GM19324 (cell line): ENCODE measurements around the gene AFMID.
"Not testable (repeated sequence)": the region's sequence is repeated elsewhere in the genome, so short reads cannot be mapped to it uniquely, and the experiment has no call there.

Experiments used
- ATAC-seq: cut with Tn5 transposase; IDR thresholded peaks from one replicate; pipeline ENCODE4 v1.9.1; 2021; ENCODE audit warnings: mild to moderate bottlenecking, moderate library complexity; ENCODE audit not compliant: unreplicated experiment, low FRiP score

AFMID gene, protein sequence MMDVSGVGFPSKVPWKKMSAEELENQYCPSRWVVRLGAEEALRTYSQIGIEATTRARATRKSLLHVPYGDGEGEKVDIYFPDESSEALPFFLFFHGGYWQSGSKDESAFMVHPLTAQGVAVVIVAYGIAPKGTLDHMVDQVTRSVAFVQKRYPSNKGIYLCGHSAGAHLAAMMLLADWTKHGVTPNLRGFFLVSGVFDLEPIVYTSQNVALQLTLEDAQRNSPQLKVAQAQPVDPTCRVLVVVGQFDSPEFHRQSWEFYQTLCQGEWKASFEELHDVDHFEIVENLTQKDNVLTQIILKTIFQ

DNA sequence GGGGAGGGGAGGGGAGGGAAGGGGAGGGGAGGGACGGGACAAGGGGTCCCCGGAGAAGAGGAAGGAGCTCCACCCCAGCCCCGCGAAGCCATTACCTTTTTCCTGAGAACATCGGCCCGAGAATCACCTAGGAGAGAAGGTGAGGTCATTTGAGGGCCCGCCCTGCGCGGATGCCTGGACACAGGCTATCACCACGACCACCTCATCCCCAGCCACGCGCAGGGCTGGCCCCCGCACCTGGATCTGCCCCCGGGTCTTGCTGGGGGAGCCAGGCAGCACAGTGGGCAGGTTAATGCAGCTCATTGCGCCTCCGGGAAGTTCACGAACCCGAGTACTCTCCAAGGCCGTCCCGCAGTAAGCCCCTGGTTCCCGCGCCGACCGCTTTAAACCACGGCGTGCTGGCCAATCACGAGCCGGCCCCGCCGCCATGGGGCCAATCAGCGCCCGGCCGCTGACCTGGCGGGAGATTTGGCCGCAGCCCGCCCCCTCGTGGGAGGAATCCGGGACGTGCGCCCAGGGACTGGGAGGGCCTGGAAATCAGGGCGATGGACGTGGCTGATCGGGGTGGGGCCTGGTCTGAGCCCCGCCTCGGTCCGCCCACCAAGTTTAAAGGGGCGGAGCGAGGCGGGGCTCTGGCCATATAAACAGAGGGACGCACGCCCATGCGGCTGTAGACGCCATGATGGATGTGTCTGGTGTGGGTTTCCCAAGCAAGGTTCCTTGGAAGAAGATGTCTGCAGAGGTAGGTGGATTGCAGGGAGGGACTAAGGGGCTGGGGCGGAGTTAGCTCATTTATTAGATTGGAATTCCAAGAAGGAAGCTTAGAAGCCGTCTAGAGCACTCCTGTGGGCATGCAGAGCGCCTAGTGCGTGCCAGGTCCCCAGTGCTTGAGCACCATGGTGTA lies at the start of gene AFMID, which contains the start of gene TK1:
TSS of gene AFMID (plus strand) at position 671 of the 904 bp plus-strand sequence. CDS start at position 680, 9 bp downstream.
TSS of gene TK1 (minus strand) at position 361 of the 904 bp plus-strand sequence. CDS start at position 303, 58 bp downstream.
- peak; percentile 89 for ATAC-seq

GRCh38 chr17:78137392-78138203 lies 49.6 kb upstream of the AFMID start:
- ATAC-seq, result no peak

DNA sequence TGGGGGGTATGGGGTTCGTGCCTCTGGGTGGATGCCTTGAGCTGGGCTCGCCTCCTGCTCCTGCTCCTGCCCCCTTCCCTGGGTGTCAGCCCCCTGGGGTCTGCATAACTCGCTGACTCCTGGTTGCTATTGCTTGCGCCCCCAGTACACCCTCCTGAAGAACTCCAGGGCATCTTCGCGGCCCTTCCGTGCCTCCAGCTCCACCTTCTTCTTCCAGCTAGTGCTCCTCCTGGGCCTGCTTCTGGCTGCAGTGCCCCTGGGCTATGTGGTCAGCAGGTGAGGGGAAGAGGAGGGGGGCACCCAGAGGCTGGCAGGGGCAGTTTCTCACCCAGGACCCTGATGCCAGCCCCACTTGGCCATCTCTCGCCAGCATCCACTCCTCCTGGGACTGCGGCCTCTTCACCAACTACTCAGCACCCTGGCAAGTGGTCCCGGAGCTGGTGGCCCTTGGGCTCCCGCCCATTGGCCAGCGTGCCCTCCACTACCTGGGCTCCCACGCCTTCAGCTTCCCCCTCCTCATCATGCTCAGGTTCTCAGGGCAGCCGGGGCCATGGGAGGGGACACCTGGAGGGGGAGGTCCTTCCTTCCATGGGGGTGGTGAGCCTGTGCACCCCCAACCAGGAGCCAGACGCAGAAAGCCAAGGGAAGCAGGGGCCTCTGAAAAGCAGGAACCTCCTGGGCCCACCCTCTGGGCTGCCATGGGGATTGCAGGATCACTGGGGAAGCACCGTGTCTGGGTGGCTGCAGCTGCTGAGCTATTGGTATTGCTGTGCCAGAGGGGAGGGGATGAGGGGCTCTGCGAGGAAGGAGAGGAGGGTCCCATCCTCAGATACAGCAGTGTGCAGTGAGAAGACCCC lies 48.7 kb upstream of the AFMID start:
- ATAC-seq, result no peak

DNA sequence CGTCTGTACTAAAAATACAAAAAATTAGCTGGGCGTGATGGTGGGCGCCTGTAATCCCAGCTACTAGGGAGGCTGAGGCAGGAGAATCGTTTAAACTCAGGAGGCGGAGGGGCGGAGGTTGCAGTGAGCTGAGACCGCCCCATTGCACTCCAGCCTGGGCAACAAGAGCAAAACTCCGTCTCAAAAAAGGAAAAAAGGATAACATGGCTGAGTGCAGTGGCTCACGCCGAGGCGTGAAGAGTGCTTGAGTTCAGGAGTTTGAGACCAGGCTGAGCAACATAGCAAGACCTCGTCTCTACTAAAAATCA lies 47.3 kb upstream of the AFMID start:
- not testable (repeated sequence) for ATAC-seq

GRCh38 chr17:78140169-78141051 lies 46.8 kb upstream of the AFMID start:
- ATAC-seq, result peak; percentile 59

DNA sequence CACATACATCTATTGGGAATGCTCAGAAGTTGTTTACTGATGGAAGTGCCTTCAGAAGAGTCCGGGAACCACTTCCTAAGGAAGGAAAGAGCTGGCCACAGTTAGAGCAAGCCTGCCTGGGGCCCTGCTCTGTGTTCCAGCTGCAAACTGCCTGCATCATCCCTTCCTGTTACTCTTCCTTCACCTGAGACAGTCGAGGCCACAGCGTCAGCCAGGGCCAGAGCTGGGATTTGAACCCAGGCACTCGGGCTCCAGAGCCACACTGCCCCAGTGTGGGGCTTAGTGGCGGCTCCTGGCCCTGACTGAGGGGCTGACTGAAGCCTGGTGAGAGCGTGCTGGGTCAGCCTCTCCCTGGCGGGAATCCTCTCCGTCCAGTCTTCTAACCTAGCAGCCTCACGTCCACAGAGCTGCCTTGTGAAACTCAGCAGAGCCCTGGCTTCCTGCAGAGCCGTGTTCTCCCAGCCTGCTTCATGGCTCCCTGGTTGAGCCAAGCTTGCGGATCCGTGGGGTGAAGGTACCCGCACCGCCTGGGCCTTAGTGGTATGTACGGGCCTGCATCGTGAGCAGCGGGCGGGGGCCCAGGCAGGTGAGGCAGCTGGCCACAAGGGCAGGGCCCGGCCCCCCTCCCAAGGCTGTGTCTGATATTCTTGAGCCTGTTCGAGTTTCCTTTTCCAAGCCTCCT lies 45.6 kb upstream of the AFMID start:
- ATAC-seq, result no peak

DNA sequence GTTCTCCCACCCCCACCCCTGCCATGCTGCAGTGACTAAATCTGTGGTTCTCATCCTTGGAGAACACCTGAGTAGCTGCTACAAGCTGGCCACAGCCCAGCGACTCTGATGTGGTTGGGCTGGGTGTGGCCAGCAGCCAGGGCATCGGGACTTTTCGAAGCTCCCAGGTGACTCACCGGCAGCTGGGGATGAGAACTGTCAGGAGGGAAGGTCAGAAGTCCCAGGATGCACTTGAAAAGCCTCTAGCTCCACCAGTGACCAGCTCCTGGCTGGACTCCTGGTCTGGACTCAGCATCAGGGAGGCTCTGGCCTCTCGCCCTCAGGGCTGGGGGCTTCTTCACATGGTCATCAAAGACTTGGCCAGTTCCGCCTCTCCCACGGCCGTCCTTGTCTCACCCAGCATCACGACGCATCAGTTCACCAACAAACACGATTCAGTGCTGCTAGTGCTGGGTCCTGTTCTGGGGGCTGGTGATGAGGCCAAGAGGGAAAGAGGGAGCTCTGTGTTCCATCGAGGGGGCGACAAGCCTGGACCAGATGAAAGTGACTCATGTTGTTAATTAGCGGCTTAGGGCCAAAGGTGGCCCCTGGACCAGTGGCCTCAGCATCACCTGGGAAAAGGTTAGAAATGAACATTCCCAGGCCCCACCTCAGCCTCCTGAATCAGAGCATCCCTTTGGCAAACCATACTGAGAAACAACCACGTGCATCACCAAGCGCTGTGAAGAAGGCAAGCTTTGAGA lies 44.9 kb upstream of the AFMID start:
- no peak for ATAC-seq

DNA sequence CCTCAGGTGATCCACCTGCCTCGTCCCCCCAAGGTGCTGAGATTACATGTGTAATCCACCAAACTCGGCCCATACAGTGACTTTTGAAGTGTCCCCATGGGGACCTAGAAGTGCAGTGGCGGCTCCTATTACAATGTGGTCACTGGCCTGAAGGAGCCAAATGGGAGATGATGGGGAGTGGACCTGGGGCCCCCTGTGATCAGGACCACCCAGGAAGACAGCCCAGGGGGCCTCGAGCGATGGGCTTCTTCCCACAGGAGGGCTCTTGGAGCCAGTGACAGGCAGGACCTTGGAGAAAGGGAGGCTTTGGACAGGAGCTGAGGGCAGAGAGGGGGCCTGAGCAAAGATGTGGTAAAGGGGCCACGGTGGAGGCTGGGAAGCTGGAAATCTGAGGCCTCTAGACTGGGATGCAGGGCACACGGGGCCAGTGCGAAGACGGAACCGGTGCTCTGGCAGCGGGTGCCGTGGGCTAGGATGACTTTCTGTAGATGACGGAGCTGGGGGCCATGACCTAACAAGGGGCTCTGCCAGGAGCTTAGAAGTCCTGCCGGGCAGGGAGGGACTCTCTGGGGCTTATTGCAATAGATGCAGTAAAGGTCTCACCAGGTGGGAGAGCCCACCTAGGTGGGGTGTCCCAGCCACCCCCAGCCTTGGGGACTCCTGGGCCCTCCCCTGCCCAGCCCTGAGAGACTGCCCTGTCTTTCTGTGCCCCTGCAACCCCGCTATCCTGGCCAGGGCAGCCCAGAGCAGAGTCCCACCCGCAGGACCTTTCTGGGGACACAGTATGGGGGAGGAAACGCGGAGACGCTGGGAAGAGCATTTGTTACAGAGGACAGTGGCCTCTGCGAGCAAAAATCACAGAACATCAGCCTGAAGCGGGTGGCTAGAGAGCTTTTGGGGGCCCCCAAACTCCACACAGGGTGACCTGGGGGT lies 43.7 kb upstream of the AFMID start:
- no peak for ATAC-seq

GRCh38 chr17:78144147-78144719 lies 42.9 kb upstream of the AFMID start:
- ATAC-seq, result no peak

GRCh38 chr17:78144736-78145641 lies 42.2 kb upstream of the AFMID start:
- no peak for ATAC-seq

GRCh38 chr17:78146471-78146869 lies 40.7 kb upstream of the AFMID start:
- no peak for ATAC-seq

- ATAC-seq, result no peak
Observed at GRCh38 chr17:78146881-78147280, 40.3 kb upstream of the AFMID start.

GRCh38 chr17:78147315-78147998 lies 39.7 kb upstream of the AFMID start:
- ATAC-seq, result no peak

DNA sequence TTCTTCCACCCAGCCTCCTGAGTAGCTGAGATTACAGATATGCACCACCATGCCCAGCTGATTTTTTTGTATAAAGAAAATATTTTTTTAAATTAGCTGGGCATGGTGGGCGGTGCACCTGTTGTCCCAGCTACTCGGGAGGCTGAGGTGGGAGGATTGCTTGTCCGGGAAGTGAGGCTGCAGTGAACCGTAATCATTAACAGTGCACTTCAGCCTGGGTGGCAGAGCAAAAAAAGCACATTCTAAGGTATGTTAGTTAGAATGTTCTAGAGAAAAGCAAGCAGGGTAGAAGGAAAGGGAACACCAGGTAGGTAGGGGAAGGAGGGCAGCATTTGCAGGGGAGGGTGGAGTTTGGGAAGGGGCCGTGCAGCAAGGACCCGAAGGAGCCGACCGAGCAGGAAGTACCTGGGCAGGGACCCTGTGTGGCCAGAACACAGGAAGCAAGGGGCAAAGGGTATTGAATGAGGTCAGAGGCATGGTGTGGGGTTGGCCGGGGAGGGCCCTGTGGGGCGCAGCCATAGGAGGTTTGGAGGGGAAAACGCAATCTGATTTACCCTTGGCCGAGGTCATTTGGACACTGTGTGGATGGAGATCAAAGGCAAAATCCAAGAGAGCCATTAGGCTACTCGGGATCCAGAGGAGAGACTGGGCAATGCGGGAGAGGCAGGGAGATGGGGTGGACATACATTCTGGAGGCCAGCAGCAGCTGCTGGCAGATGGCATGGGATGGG lies 38.7 kb upstream of the AFMID start:
- ATAC-seq, result no peak
